ENCODE data around the gene IRF2BPL.

Gene IRF2BPL

GRCh38 chr14:76998910-76999309 lies 29.6 kb downstream of the IRF2BPL start:
- no peaks in the 10 kb centered on the region for H3K36me3 ChIP-seq (ENCODE audit: insufficient read depth, low read length)
- H2AFZ ChIP-seq (ENCODE audit: low read length, unreplicated experiment): no peak overlapping the region
- H3K4me1 ChIP-seq (ENCODE audit: control insufficient read depth, insufficient read depth, low read length, unreplicated experiment): peaks cover 11% of the 10 kb centered on the region
- H3K79me2 ChIP-seq (ENCODE audit: control insufficient read depth, insufficient read depth, low read length, unreplicated experiment): no peaks in the 10 kb centered on the region
- H3K4me3 ChIP-seq (ENCODE audit: low read depth, low read length): no peak overlapping the region
- no peak overlapping the region for H3K27ac ChIP-seq (ENCODE audit: low read depth, low read length)
- H3K27me3 ChIP-seq (ENCODE audit: insufficient read depth, low read length): no peaks in the 10 kb centered on the region

DNA sequence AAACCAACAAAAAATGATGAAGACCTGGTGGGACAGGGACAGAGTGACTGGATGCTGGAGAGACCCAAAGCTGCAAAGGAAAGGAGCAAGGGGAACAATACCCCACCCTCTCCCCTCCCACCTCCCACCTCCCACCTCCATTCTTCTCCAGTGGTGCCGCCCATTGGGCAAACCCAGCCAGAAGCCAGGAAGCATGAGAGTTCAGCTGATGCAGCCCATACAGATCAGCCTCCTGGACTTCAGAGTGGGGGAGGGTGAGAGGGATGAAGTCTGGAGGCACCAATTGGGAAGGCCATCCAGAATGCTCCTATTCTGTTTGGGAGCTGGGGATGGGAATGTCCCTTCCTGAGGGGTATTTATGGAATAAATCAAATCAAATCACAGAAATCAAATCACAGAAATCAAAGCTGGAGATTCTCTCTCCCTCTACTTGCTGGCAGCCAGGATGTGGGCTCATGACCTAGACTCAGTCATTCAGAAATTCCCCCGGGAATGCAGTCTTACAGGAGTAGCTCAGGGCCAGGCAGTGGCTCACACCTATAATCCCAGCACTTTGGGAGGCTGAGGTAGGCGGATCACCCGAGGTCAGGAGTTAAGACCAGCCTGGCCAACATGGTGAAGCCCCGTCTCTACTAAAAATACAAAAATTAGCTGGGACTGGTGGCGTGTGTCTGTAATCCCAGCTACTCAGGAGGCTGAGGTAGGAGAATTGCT lies 31.1 kb downstream of the IRF2BPL start:
- no peaks in the 10 kb centered on the region for H3K79me2 ChIP-seq (ENCODE audit: control insufficient read depth, insufficient read depth, low read length, unreplicated experiment)
- no peak overlapping the region for H3K27ac ChIP-seq (ENCODE audit: low read depth, low read length)
- H3K4me1 ChIP-seq (ENCODE audit: control insufficient read depth, insufficient read depth, low read length, unreplicated experiment): peaks cover 7% of the 10 kb centered on the region
- no peak overlapping the region for H2AFZ ChIP-seq (ENCODE audit: low read length, unreplicated experiment)
- H3K36me3 ChIP-seq (ENCODE audit: insufficient read depth, low read length): no peaks in the 10 kb centered on the region
- H3K4me3 ChIP-seq (ENCODE audit: low read depth, low read length): no peak overlapping the region
- no peaks in the 10 kb centered on the region for H3K27me3 ChIP-seq (ENCODE audit: insufficient read depth, low read length)

- H3K79me2 ChIP-seq (ENCODE audit: control insufficient read depth, insufficient read depth, low read length, unreplicated experiment): no peaks in the 10 kb centered on the region
- no peak overlapping the region for H2AFZ ChIP-seq (ENCODE audit: low read length, unreplicated experiment)
- H3K4me3 ChIP-seq (ENCODE audit: low read depth, low read length): no peak overlapping the region
- no peaks in the 10 kb centered on the region for H3K27me3 ChIP-seq (ENCODE audit: insufficient read depth, low read length)
- H3K36me3 ChIP-seq (ENCODE audit: insufficient read depth, low read length): no peaks in the 10 kb centered on the region
- H3K27ac ChIP-seq (ENCODE audit: low read depth, low read length): no peak overlapping the region
- peaks cover 7% of the 10 kb centered on the region for H3K4me1 ChIP-seq (ENCODE audit: control insufficient read depth, insufficient read depth, low read length, unreplicated experiment)
Observed at GRCh38 chr14:76996563-76997146, 31.9 kb downstream of the IRF2BPL start.

DNA sequence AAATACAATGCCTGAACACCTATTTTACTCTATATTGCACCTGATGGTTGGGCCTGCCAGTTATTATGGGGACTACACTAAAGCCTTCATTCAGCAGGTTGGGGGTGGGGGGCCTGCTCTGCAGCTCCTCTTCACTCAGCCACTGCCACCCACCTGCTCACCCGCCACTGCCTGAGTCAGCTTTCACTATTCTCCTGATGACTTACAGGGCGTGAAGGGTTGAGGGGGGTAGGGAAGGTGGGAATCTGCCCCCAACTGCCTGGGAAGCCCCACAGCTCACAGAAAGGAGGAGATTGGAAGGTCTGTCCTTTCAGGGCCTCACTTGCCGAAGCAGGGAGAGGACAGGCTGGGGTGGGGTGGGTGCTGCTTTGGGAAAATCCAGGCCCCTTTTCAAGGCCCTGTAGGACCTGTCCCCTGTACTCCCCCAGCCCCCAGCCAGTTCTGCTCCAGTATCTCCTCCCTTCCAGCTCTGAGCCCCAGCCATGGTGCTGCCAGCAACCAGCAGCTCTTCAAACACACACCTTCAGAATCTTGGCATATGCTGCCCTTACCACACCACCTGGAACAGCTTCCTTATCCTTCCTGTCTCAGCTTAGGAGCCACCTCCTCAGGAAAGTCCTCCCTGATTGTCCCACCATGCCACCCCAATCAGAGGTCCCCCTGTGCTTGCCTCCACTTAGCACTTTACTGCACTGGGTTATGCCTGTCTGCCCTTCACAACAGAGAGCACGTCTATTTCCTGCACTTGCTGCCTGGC lies 33.1 kb downstream of the IRF2BPL start:
- no peaks in the 10 kb centered on the region for H3K36me3 ChIP-seq (ENCODE audit: insufficient read depth, low read length)
- no peaks in the 10 kb centered on the region for H3K79me2 ChIP-seq (ENCODE audit: control insufficient read depth, insufficient read depth, low read length, unreplicated experiment)
- H3K4me1 ChIP-seq (ENCODE audit: control insufficient read depth, insufficient read depth, low read length, unreplicated experiment): peaks cover 7% of the 10 kb centered on the region
- H3K27me3 ChIP-seq (ENCODE audit: insufficient read depth, low read length): no peaks in the 10 kb centered on the region
- no peak overlapping the region for H3K27ac ChIP-seq (ENCODE audit: low read depth, low read length)
- no peak overlapping the region for H3K4me3 ChIP-seq (ENCODE audit: low read depth, low read length)
- H2AFZ ChIP-seq (ENCODE audit: low read length, unreplicated experiment): no peak overlapping the region

DNA sequence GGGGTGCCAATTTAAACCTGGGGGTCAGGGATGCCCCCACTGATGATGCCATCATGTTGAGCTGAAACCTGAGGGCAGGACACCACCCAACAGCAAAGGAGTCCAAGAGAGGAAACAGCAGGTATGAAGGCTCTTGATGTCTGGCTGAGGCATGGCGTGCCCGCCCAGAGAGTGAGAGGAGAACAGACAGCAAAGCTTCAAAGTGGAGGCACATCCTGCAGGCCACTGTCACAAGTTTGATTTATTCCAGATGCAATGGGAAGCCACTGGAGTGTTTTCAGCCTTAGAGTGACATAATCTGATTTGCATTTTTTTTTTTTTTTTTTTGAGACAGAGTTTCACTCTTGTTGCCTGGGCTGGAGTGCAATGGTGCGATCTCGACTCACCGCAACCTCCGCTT lies 34.8 kb downstream of the IRF2BPL start:
- Histone ChIP-seq H3K79me2 (ENCODE audit: control insufficient read depth, insufficient read depth, low read length, unreplicated experiment) (no peaks in the 10 kb centered on the region), H3K4me3 (ENCODE audit: low read depth, low read length) (no peak overlapping the region), H3K4me1 (ENCODE audit: control insufficient read depth, insufficient read depth, low read length, unreplicated experiment) (peaks cover 7% of the 10 kb centered on the region), H3K36me3 (ENCODE audit: insufficient read depth, low read length) (no peaks in the 10 kb centered on the region), H3K27me3 (ENCODE audit: insufficient read depth, low read length) (no peaks in the 10 kb centered on the region), H2AFZ (ENCODE audit: low read length, unreplicated experiment) (no peak overlapping the region), H3K27ac (ENCODE audit: low read depth, low read length) (no peak overlapping the region)

DNA sequence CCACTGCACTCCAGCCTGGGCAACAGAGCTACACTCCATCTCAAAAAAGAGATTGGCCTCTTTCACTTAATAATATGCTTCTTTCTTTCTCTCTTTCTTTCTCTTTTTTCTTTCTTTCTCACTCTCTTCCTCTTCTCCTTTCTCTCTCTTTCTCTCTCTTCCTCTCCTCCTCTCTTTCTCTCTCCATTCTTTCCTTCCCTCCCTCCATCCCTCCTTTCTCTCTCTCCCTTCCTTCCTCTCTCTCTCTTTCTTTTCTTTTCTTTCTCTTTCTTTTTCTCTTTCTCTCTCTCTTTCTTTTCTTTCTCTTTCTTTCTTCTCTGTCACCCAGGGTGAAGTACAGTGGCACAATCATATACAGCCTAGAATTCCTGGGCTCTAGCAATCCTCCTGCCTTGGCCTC lies 38.4 kb downstream of the IRF2BPL start:
- H2AFZ ChIP-seq (ENCODE audit: low read length, unreplicated experiment): no peak overlapping the region
- no peak overlapping the region for H3K27ac ChIP-seq (ENCODE audit: low read depth, low read length)
- H3K27me3 ChIP-seq (ENCODE audit: insufficient read depth, low read length): no peaks in the 10 kb centered on the region
- no peaks in the 10 kb centered on the region for H3K79me2 ChIP-seq (ENCODE audit: control insufficient read depth, insufficient read depth, low read length, unreplicated experiment)
- no peak overlapping the region for H3K4me3 ChIP-seq (ENCODE audit: low read depth, low read length)
- H3K4me1 ChIP-seq (ENCODE audit: control insufficient read depth, insufficient read depth, low read length, unreplicated experiment): peaks cover 9% of the 10 kb centered on the region
- no peaks in the 10 kb centered on the region for H3K36me3 ChIP-seq (ENCODE audit: insufficient read depth, low read length)

DNA sequence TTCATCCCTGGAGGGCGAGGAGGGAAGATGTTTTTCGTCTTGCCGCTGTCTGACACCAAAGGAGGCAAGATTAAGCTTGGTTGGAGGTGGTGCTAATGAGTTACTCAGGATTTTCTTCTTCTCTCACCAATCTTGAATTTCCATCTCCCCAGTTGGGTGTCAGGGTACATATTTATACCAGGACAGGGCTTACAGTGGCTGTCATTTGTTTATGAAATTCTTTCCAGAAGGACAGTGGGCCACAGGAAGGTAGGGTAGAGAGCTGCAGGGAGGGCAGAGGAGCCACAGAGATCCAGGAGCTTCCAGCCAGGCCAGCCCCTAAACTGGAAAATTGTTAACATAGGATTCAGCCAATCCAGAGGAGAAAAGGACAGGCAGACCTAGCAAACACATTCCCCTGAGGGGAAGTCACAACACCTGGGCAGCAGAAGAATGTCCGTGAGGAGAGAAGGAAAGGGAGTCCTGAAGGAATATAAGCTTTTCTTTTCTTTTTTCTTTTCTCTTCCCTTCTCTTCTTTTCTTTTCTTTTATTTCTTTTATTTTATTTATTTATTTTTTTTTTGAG lies 40.5 kb downstream of the IRF2BPL start:
- Histone ChIP-seq H3K27ac (ENCODE audit: low read depth, low read length) (no peak overlapping the region), H2AFZ (ENCODE audit: low read length, unreplicated experiment) (no peak overlapping the region), H3K79me2 (ENCODE audit: control insufficient read depth, insufficient read depth, low read length, unreplicated experiment) (no peaks in the 10 kb centered on the region), H3K4me3 (ENCODE audit: low read depth, low read length) (no peak overlapping the region), H3K27me3 (ENCODE audit: insufficient read depth, low read length) (no peaks in the 10 kb centered on the region), H3K4me1 (ENCODE audit: control insufficient read depth, insufficient read depth, low read length, unreplicated experiment) (peaks cover 9% of the 10 kb centered on the region), H3K36me3 (ENCODE audit: insufficient read depth, low read length) (no peaks in the 10 kb centered on the region)

DNA sequence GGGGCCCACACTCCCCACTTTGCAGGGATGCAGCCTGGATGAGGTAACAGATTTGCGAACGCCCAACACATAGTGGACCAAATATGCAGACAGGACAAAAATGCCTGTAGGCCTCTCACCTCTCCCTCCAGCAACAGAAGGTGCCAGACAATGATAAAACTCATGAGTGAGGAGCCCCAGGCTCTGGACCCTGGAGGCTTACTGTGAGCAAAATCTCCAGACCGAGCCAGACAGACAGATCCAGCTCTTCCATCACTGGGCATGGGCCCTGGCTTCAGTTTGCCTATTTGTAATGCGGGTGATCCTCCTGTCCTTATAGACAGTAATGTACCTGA lies 42.3 kb downstream of the IRF2BPL start:
- Histone ChIP-seq H3K36me3 (ENCODE audit: insufficient read depth, low read length) (no peaks in the 10 kb centered on the region), H2AFZ (ENCODE audit: low read length, unreplicated experiment) (no peak overlapping the region), H3K27me3 (ENCODE audit: insufficient read depth, low read length) (no peaks in the 10 kb centered on the region), H3K4me1 (ENCODE audit: control insufficient read depth, insufficient read depth, low read length, unreplicated experiment) (peaks cover 9% of the 10 kb centered on the region), H3K79me2 (ENCODE audit: control insufficient read depth, insufficient read depth, low read length, unreplicated experiment) (no peaks in the 10 kb centered on the region), H3K4me3 (ENCODE audit: low read depth, low read length) (no peak overlapping the region), H3K27ac (ENCODE audit: low read depth, low read length) (no peak overlapping the region)

- Histone ChIP-seq H3K79me2 (ENCODE audit: control insufficient read depth, insufficient read depth, low read length, unreplicated experiment) (no peaks in the 10 kb centered on the region), H3K36me3 (ENCODE audit: insufficient read depth, low read length) (no peaks in the 10 kb centered on the region), H3K4me3 (ENCODE audit: low read depth, low read length) (no peak overlapping the region), H3K27ac (ENCODE audit: low read depth, low read length) (no peak overlapping the region), H2AFZ (ENCODE audit: low read length, unreplicated experiment) (no peak overlapping the region), H3K4me1 (ENCODE audit: control insufficient read depth, insufficient read depth, low read length, unreplicated experiment) (peaks cover 9% of the 10 kb centered on the region), H3K27me3 (ENCODE audit: insufficient read depth, low read length) (no peaks in the 10 kb centered on the region)
Observed at GRCh38 chr14:76985540-76986230, 42.8 kb downstream of the IRF2BPL start.

DNA sequence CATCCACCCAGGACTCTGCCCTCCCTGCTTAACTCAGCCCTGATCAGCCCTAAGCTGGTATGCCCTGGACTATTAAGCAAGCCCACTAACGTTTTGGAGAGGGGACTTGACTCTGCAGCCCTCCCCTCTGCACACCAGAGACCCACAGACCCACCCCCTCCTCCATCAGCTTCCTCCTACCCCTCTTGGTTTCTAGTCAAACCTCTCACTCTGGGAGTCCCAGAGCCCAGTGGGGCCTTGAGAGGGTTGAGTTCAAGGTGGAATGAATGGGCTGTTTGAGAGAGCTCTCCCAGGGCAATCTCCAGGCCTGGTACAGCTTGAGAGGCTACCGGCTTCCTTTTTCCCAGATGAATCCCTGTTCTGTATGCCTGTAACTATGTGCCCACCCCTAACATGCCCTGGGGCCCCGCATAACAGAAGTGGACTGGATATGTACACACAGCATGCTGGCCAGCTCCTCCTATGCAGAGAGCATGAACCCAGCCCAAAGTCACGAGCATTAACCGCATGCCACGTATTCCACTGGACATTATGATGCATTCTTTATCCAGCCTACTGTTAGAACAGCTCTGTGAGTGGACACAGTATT lies 43.6 kb downstream of the IRF2BPL start:
- no peak overlapping the region for H3K27ac ChIP-seq (ENCODE audit: low read depth, low read length)
- H3K4me1 ChIP-seq (ENCODE audit: control insufficient read depth, insufficient read depth, low read length, unreplicated experiment): peaks cover 9% of the 10 kb centered on the region
- no peak overlapping the region for H2AFZ ChIP-seq (ENCODE audit: low read length, unreplicated experiment)
- H3K36me3 ChIP-seq (ENCODE audit: insufficient read depth, low read length): no peaks in the 10 kb centered on the region
- no peaks in the 10 kb centered on the region for H3K27me3 ChIP-seq (ENCODE audit: insufficient read depth, low read length)
- no peak overlapping the region for H3K4me3 ChIP-seq (ENCODE audit: low read depth, low read length)
- no peaks in the 10 kb centered on the region for H3K79me2 ChIP-seq (ENCODE audit: control insufficient read depth, insufficient read depth, low read length, unreplicated experiment)

All from ACC112 (cell line).